NCI-H345 (cell line): ENCODE measurements around the gene FHAD1.

Source experiments
- DNase-seq: peaks from one replicate; lab custom pipeline; 2025; lab: John Stamatoyannopoulos, UW

FHAD1 gene

DNA sequence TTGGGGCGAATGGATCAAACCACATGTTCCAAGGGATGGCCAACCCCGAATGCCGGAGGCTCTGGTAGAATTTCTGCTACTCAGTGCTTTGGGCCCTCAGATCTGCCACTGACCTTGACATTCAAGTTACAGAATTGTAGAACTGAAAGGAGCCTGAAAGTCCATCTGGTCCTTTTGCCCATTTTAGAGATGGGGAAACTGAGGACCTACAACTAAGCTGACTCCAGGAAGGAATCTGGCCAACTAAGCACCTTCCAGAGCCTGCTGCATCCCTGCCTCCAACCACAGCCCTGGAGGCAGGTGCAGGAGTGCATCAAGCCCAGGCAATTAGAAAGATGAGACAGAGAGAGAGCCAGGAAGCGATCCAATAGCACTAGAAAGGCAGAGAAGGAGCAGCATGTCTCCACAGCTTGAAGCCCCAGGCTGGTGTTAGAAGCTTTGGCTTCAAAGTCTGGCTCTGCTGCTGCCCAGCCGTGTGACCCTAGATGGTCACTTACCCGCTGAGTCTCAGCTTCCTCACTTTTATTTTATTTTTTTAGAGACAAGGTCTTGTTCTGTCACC lies 189.9 kb downstream of the FHAD1 start:
- DNase-seq: no peak

DNA sequence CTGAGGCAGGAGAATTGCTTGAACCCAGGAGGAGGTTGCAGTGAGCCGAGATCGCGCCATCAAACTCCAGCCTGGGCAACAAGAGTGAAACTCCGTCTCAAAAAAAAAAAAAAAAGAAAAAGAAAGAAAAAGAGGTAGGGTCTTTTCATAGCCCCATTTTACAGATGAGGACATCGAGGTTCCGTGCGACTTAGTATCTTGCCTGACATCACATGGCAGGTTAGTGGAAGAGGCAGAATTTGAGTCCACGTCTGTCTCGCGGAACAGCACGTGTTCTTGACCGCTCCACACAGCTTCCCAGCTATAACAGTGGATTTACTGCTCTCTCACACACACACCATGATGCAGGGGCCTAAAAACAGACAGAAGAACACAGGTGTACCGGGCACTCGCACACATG lies 192.3 kb downstream of the FHAD1 start:
- no peak for DNase-seq

DNA sequence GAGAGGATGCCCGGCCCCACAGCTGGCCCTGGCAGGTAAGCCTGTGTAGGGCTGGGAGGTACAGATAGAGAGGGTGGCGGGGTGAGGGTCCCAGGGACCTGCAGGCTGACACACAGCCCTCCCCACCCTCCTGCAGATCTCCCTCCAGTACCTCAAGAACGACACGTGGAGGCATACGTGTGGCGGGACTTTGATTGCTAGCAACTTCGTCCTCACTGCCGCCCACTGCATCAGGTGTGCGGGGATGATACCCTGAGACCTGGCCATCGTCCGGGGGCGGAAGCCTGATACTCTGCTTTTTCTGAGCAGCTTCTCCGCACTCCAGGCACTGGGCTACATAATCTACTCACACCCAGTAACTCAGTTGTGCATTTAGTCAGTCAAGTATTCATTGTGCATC lies 193.3 kb downstream of the FHAD1 start:
- DNase-seq: no peak

DNA sequence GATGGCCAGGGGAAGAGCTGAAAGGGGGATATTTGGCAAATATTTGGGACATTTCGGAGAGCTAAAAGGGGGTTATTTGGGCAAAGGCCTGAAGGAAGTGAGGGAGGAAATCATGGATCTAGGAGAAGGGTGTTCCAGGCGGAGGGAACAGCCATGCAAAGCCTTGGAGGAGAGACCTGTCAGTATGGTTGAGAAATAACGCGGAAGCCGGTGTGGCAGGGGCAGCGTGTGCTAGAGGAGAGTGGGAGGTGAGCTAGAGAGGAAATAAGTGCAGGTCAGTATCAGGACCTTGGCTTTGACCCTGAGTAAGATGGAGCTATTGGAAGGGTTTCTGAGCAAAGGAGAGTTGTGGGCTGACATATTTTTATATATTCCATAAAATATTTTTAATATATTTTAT lies 194.2 kb downstream of the FHAD1 start:
- no peak for DNase-seq

DNA sequence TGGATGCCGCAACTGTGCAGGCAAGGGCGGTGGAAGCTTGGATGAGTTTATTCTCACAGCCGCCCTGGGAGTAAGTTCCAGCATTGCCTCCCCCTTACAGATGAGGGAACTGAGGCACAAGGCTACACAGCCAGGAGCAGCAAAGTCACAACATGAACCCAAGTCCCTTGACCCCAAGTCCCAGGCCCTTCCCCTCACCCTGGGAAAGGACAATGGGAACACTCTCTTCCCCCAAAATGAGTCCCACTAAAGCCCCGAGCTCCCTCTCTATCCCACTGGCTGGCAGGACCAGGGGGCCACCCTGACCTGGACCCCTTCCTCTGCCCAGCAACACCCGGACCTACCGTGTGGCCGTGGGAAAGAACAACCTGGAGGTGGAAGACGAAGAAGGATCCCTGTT lies 195.1 kb downstream of the FHAD1 start:
- DNase-seq: no peak

DNA sequence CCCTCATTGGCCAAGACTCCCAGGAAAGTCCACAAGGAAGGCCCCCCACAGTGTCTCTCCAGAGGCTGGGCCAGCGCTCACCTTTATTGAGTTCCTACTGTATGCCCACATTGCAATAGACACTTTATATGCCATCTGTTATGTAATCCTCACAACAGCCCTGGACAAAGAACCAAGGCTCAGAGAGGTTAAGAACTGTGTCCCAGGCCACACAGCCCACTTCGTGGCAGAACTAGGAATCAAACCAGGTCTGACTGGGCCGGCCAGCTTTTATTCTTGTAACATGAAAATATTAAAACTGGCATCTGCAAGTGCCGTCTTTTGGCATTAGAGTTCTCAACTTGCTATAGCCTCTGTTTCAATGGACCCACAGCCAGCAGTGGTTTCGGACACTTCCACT lies 195.7 kb downstream of the FHAD1 start:
- DNase-seq: no peak

DNA sequence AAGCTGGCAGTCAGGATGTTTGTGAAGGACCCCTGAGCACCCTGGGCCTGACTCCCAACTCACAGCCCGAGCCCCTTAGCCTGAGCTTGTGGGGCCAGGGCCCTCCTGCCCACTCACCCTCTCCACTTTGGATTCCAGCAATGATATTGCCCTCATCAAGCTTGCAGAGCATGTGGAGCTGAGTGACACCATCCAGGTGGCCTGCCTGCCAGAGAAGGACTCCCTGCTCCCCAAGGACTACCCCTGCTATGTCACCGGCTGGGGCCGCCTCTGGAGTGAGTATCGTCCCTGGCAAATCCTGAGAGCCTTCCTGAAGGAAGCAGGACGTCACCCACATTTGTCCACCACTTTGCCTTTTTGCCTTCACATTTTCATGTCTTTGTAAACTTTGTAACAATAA lies 196.3 kb downstream of the FHAD1 start:
- DNase-seq: no peak

DNA sequence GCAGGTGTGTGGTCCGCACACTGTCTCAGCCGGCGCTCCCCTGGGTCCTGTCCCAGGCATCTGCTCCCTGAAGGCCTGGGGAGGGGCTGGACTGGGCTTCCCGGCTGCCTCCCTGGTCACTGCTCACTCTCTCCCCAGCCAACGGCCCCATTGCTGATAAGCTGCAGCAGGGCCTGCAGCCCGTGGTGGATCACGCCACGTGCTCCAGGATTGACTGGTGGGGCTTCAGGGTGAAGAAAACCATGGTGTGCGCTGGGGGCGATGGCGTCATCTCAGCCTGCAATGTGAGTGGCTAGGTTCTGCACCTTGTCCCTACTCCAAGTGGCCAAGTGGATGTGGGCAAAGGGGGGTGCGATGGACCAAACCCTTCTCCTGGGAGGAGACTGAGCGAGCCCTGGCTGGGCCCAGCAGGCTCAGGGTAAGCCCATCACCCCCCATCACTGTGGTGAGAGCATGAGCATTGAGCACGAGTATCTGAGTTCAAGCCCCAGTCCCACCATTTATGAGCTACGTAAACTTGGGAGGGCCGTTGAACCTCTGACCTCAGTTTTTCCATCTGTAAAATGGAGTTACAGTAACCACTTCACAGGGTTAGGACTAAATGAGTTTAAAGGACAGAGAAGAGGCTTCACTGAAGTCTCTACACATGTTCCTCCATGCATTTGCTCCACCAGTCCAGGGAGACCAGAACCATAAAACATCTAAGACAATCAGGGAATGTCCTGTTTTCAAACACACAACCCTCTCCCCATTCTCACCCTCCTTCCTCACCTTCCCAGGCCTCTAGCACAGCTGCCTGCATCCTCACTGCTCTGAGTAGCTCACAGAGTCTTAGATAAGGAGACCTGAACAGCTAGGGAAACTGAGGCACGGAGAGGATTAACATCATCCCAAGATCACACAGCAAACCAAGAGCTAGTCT lies 197.7 kb downstream of the FHAD1 start:
- DNase-seq: no peak

DNA sequence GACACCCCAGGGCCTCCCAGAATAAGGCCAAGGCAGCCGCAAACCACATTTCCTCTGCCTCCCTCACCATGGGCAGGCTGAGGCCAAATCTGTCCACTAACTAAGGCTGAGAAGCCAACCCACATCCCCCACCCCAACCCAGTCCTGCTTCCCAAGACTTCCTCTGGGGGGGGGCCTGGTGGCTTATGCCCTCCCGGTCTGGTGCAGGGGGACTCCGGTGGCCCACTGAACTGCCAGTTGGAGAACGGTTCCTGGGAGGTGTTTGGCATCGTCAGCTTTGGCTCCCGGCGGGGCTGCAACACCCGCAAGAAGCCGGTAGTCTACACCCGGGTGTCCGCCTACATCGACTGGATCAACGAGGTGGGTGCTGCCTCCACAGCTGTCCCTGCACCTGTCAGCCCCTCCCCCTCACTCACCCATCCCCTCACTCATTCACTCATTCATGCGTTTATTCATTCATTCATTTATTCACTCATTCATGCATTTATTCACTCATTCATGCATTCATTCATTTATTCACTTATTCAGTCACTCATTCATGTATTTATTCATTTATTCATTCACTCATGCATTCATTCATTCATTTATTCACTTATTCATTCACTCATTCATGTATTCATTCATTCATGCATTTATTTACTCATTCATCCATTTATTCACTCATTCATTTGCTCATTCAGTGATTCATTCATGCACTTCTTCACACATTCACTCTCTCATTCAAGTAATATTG lies 198.5 kb downstream of the FHAD1 start:
- DNase-seq: no peak

DNA sequence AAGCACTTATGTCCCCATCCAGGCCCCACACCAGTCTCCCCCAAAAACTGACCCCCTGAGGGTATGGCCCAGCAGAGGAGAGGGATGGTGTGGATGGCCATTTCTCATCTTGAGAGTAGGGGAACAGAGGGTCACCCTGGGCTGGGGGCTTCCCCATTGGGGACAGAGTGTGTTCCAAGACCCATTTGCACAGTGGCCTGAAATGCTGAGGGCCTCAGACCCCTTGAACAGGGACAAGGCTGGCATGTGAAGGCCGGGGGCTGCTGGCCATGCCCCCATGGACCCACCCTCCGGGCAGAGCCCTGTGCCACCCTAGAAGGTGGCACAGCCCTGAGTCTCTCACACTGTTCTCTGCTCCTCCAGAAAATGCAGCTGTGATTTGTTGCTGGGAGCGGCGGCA lies 199.2 kb downstream of the FHAD1 start:
- no peak for DNase-seq
